SU-DHL-6 (cell line): Measurements from ENCODE around the gene CNTFR.

ENCODE experiments used
- H2AFZ ChIP-seq: fragments of 200-600 bp; sonication (generic); 2 replicates; pipeline ENCODE4 v1.6.1; 2014; ENCODE audit warnings: low read depth, mild to moderate bottlenecking, moderate library complexity, mixed read lengths, antibody characterized with exemption, low read length; ENCODE audit not compliant: severe bottlenecking
- H3F3A ChIP-seq: fragments of 200-600 bp; shearing (Covaris generic); 2 replicates; pipeline ENCODE4 v1.6.0; 2016; ENCODE audit warnings: antibody characterized with exemption, mild to moderate bottlenecking; ENCODE audit not compliant: insufficient read depth
- H3K27ac ChIP-seq: fragments of 200-600 bp; sonication (generic); 2 replicates; pipeline ENCODE4 v1.5.1; 2016; ENCODE audit warnings: low read depth, mild to moderate bottlenecking, low read length, moderate library complexity, mixed read lengths
- H3K27me3 ChIP-seq: fragments of 200-600 bp; sonication (generic), shearing (Covaris generic); 2 replicates; pipeline ENCODE4 v1.6.0; 2014; ENCODE audit warnings: mild to moderate bottlenecking, low read length
- H3K36me3 ChIP-seq: fragments of 200-600 bp; sonication (generic); 2 replicates; pipeline ENCODE4 v1.6.1; 2014; ENCODE audit warnings: mild to moderate bottlenecking, low read length, mixed read lengths
- H3K4me2 ChIP-seq: fragments of 300-600, 200-600 bp; shearing (Covaris generic), sonication (generic); 2 replicates; pipeline ENCODE4 v1.6.0; 2014; ENCODE audit warnings: low read length, low read depth, mild to moderate bottlenecking; ENCODE audit not compliant: poor library complexity, severe bottlenecking
- H3K4me3 ChIP-seq: fragments of 200-600 bp; sonication (generic); 2 replicates; pipeline ENCODE4 v1.5.1; 2014; ENCODE audit warnings: antibody characterized with exemption, low read length, mild to moderate bottlenecking, mixed read lengths; ENCODE audit not compliant: insufficient read depth, poor library complexity, severe bottlenecking
- H3K79me2 ChIP-seq: fragments of 200-600 bp; sonication (generic); 2 replicates; pipeline ENCODE4 v1.6.1; 2014; ENCODE audit warnings: mild to moderate bottlenecking, low read length, moderate library complexity; ENCODE audit not compliant: insufficient read depth
- H3K9ac ChIP-seq: fragments of 200-600 bp; sonication (generic); 2 replicates; pipeline ENCODE4 v1.7.0; 2014; ENCODE audit warnings: mild to moderate bottlenecking, low read length
- H3K9me2 ChIP-seq: fragments of 200-600 bp; sonication (generic); replicated peaks from 2 replicates; pipeline ENCODE4 v1.6.1; 2014; ENCODE audit warnings: low read length; ENCODE audit not compliant: insufficient read depth
- H3K9me3 ChIP-seq: fragments of 200-600 bp; sonication (generic); 2 replicates; pipeline ENCODE4 v1.6.1; 2014; ENCODE audit warnings: low read length, mixed read lengths; ENCODE audit not compliant: insufficient read depth
- H4K20me1 ChIP-seq: fragments of 200-600 bp; sonication (generic); 2 replicates; pipeline ENCODE4 v1.6.1; 2014; ENCODE audit warnings: low read depth, mild to moderate bottlenecking, antibody characterized with exemption, low read length, moderate library complexity, mixed read lengths
- CTCF ChIP-seq: fragments of 200-600 bp; sonication (generic); IDR thresholded peaks from one replicate; pipeline ENCODE4 v1.5.1; 2017; ENCODE audit warnings: antibody characterized with exemption, mild to moderate bottlenecking, low read length, moderate library complexity; ENCODE audit not compliant: insufficient read depth, poor library complexity, severe bottlenecking
- EZH2phosphoT487 ChIP-seq: fragments of 200-600 bp; sonication (generic), shearing (Covaris generic); conservative IDR thresholded peaks from 2 replicates; pipeline ENCODE4 v1.6.1; 2018; ENCODE audit warnings: mild to moderate bottlenecking, antibody characterized with exemption, low read length, moderate library complexity, mixed read lengths

CNTFR gene

DNA sequence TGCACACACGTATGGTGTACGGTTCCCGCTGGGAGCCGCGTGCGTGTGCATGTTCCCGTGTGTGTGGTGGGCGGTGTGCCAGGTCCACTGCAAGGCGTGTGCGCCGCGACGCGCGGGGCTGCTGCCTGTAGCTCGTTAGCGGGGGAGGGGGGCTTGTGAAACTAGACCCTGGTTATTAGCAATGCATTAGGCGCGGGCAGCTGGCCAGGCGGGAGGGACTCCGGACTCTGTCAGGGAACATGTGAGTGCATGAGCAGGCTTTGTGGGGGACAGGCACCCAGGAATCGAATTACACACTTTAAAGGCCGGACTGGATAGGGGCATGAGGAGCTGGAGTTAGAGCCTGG lies 34.5 kb downstream of the CNTFR start:
- no peak overlapping the region for H3K27ac ChIP-seq
- no peaks in the 10 kb centered on the region for H4K20me1 ChIP-seq
- no peaks in the 10 kb centered on the region for H3K36me3 ChIP-seq
- H3F3A ChIP-seq, result no peaks in the 10 kb centered on the region
- H3K4me2 ChIP-seq, result no peak overlapping the region
- H3K79me2 ChIP-seq, result no peaks in the 10 kb centered on the region
- no peaks in the 10 kb centered on the region for H3K9me2 ChIP-seq
- no peaks in the 10 kb centered on the region for H3K9me3 ChIP-seq
- no peak overlapping the region for H3K9ac ChIP-seq
- TF ChIP-seq CTCF (no peak), EZH2phosphoT487 (no peak)
- H3K4me3 ChIP-seq, result no peak overlapping the region
- no peaks in the 10 kb centered on the region for H3K27me3 ChIP-seq
- no peak overlapping the region for H2AFZ ChIP-seq

DNA sequence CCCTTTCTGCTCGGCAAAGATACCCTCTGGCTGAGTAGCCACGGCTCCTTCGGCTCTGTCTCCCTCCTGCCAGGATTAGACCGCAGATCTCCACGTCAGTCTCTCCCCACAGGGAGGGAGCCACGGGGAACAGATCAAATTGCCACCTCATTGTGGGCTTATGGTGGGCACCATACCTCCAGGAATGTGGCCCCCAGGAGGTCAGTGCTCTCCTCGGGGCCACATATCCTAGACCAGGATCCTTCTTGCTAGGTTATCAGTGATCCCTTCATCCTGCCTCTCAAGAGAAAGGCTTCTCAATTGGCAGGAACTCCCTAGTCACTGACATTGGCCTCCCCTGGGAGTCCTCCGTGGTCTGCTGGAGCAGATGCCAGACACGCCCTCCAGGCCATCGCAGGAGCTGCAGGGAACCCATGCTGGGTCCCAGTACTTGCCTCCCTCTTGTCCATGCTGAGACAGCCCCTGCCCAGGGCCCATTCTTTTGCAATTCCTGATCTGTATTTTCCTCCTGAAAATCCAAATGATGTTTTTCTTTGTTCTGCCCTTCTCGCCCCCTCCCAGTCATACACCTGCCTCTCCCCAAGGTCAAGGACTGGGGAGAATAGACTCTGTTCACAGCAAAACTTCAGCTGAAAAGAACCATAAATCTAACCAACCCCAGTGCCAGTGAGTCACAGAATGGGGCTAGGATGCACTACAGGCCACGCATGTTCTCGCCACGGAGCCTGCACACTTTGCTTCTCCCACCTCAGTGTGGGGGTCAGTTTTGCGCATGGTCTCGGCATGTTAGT lies 35.1 kb downstream of the CNTFR start:
- Histone ChIP-seq H3K4me3 (no peak overlapping the region), H3K36me3 (no peaks in the 10 kb centered on the region), H3K79me2 (no peaks in the 10 kb centered on the region), H3K27me3 (no peaks in the 10 kb centered on the region), H3K9me2 (no peaks in the 10 kb centered on the region), H3K4me2 (no peak overlapping the region), H3F3A (no peaks in the 10 kb centered on the region), H4K20me1 (no peaks in the 10 kb centered on the region), H3K9me3 (no peaks in the 10 kb centered on the region), H2AFZ (no peak overlapping the region), H3K9ac (no peak overlapping the region), H3K27ac (no peak overlapping the region)
- TF ChIP-seq CTCF (no peak), EZH2phosphoT487 (no peak)

- H2AFZ ChIP-seq, result no peak overlapping the region
- no peaks in the 10 kb centered on the region for H3F3A ChIP-seq
- H3K9ac ChIP-seq, result no peak overlapping the region
- H3K36me3 ChIP-seq, result no peaks in the 10 kb centered on the region
- no peaks in the 10 kb centered on the region for H3K27me3 ChIP-seq
- TF ChIP-seq EZH2phosphoT487 (no peak), CTCF (no peak)
- no peaks in the 10 kb centered on the region for H4K20me1 ChIP-seq
- no peak overlapping the region for H3K4me3 ChIP-seq
- H3K9me3 ChIP-seq, result no peaks in the 10 kb centered on the region
- no peak overlapping the region for H3K27ac ChIP-seq
- no peak overlapping the region for H3K4me2 ChIP-seq
- no peaks in the 10 kb centered on the region for H3K79me2 ChIP-seq
- H3K9me2 ChIP-seq, result no peaks in the 10 kb centered on the region
These were observed 36.0 kb downstream of the CNTFR start for GRCh38 chr9:34553511-34554021.
